ENCODE measurements around the gene C16orf89. TPM values are rescaled to one million over a fixed set of nuclear protein-coding genes. Genes with fewer than 3 reads are reported as not detected.

The C16orf89 gene
- total RNA-seq, 1 donor, result not detected

- no peak for DNase-seq (ENCODE audit: low read depth in 2 of 3, low spot score in 2 of 3)
Observed at GRCh38 chr16:5010576-5011329, 55.0 kb downstream of the C16orf89 start.

DNA sequence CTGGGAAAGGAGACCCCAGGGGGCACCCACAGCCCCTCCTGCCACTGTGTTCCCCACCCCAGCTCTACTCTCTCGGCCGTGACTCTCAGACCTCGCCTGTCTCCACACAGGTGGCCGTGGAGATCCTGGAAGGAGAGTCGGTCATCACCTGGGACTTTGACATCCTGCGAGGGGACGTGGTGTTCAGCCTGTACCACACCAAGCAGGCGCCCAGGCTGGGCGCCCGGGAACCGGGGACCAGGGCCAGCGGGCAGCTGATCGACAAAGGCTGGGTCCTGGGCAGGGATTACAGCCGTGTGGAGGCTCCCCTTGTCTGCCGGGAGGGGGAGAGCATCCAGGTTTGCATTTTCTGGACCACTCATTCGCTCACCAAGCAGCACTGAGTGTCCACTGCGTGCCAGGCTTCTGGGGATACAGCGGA, 57.4 kb downstream of the C16orf89 start:
- DNase-seq (ENCODE audit: low read depth in 2 of 3, low spot score in 2 of 3), result no peak

- DNase-seq (ENCODE audit: low read depth in 2 of 3, low spot score in 2 of 3), result no peak
Observed at GRCh38 chr16:5007256-5007655, 58.5 kb downstream of the C16orf89 start.

DNA sequence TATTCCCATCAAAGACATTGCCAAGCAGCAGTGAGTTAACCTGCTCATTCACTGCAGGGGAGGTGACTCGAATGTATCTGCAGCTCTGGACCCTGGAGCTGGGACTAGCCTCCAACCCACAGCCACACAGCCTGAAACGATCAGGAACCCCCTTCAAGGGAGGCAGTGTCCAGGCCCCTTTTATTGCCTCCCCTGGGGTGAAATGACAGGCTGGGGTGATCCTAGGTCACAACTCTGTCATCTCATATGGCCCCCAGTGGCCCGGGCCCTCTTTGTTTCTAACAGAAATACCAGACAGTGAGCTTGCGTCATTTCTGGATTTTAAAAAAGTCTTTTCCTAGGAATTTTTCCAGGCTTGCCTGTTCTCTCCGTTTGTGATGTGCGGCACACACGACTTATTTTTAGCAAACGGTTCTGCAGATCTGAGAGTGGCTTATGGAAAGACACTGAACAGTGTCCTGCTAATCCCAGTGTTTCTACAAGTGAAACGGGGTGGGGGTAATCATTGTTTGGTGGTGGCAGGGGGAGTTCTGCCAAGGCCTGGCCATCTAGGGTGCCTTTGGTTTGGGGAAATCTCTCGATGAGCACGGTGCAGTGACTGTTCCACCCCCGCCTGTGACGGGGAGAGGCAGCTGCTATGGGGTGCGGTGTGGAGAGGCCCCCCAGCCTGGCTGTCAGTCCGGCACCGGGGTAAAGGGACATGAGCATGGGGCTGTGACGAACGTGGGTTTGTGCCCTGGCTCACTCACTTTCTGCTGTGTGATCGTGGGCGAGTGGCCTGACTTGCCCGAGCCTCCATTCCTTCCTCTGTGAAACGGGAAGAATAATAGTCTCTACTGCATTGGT, 59.2 kb downstream of the C16orf89 start:
- DNase-seq (ENCODE audit: low read depth in 2 of 3, low spot score in 2 of 3), result no peak

DNA sequence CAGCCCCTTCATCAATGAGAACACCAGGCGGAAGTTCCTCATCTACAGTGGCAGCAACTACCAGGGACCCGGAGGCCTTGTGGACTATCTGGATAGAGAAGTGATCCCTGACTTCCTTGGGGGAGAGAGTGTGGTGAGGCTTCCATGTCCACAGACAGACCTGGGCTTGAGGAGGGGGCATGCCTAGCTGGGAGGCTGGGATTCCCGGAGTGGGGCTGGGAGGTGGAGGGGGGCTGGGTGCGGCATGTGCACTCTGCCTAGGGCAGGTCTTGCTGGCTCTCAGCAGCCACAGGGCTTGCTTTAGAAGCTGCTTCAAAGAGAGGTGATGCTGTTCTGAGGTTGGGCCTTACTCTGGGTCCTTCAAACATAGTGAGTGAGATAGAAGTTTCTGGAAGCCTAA, 59.8 kb downstream of the C16orf89 start:
- DNase-seq (ENCODE audit: low read depth in 2 of 3, low spot score in 2 of 3), result no peak

GRCh38 chr16:5004311-5004710, 61.4 kb downstream of the C16orf89 start:
- DNase-seq (ENCODE audit: low read depth in 2 of 3, low spot score in 2 of 3), result no peak

GRCh38 chr16:5003828-5004227, 61.9 kb downstream of the C16orf89 start:
- DNase-seq (ENCODE audit: low read depth in 2 of 3, low spot score in 2 of 3), result no peak

- no peak for DNase-seq (ENCODE audit: low read depth in 2 of 3, low spot score in 2 of 3)
Observed at GRCh38 chr16:5003211-5003610, 62.5 kb downstream of the C16orf89 start.

- no peak for DNase-seq (ENCODE audit: low read depth in 2 of 3, low spot score in 2 of 3)
Observed at GRCh38 chr16:5002699-5003143, 63.0 kb downstream of the C16orf89 start.

DNA sequence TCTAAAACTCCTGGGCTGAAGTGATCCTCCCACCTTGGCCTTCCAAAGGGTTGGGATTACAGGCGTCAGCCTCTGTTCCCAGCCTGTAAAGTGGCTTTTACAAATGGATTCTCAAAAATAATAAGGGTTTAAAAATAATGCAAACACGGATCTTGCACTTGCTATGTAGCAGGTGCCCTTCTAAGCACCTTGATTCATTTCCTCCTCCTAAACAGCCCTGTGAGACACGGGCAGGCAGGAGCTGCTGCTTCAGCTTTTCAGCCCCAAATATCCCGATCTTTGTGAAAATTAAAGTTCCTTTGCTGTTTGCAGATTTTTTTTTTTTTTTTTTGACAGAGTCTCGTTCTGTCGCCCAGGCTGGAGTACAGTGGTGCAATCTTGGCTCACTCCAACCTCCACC, 63.8 kb downstream of the C16orf89 start:
- DNase-seq (ENCODE audit: low read depth in 2 of 3, low spot score in 2 of 3), result no peak

DNA sequence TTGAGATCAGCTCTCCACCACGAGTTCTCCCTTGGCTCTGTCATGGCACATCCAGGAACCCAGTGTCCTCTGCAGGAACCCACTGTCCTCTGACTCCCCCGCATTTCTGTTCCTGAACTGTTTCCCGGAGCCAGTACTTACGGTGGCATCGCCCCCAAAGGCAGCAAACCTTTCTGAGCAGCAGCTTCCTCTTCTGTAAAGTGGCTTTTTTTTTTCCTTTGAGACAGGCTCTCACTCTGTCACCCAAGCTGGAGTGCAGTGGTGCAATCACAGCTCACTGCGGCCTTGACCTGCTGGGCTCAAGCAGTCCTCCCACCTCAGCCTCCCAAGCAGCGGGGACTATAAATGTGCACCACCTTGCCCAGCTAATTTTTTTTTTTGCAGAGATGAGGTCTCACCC, 64.2 kb downstream of the C16orf89 start:
- DNase-seq (ENCODE audit: low read depth in 2 of 3, low spot score in 2 of 3), result no peak

GRCh38 chr16:5000573-5001001, 65.2 kb downstream of the C16orf89 start:
- DNase-seq (ENCODE audit: low read depth in 2 of 3, low spot score in 2 of 3), result no peak

DNA sequence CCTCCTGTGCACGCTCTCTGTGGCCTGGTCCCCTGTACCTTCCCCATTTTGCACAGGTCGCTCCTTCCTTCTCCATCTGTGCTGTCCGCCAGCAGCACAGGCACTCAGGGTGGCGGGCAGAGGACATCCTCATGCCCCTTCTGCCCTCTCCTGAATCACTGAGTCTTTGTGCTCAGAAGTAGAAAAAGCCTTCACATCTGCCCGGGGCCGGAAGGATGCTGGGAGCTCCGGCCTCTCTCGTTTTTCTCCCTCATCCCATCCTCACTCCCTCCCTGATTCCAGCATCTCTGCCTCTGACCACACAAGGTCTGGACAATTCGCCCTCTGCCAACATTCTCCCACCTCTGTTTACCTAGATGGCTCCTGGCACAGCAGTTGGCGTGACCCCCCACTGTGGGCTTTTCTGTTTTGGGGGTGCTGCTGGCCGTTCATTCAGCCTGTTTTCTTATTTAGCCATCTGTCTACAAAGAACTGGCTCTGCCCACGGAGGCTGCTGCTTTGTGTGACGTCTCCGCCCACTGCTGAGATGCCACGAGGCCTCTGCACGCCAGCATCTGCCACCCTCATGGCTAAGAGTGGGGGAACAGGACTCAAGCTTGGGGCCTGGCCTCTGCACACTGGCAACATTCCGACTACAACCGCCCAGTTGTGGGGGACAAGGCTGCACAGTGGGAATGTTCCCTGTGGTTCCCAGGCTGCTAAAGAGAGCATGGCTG, 70.9 kb downstream of the C16orf89 start:
- no peak for DNase-seq (ENCODE audit: low read depth in 2 of 3, low spot score in 2 of 3)

Other genes starting within 250 kb of the C16orf89 start
- 39.6 TPM for gene GLYR1, start 218.7 kb downstream of the C16orf89 start, total RNA-seq
- 30.4 TPM for gene UBN1, start 218.5 kb downstream of the C16orf89 start, total RNA-seq
- 0.81 TPM for gene PPL, start 128.8 kb downstream of the C16orf89 start, total RNA-seq
- under 0.01 TPM for gene SEC14L5, start 107.6 kb downstream of the C16orf89 start, total RNA-seq
- 29.4 TPM for gene NAGPA, start 32.0 kb downstream of the C16orf89 start, total RNA-seq
- gene ALG1, start 5.9 kb upstream of the C16orf89 start, total RNA-seq, result 22.6 TPM
- gene EEF2KMT, start 31.8 kb upstream of the C16orf89 start, total RNA-seq, result 10.0 TPM

Measured in hematopoietic multipotent progenitor cell (in vitro differentiated cells).